ENCODE data around the gene CLRN1. TPM values are rescaled to one million over a fixed set of nuclear protein-coding genes. Genes with fewer than 3 reads are reported as not detected.

Gene CLRN1
- total RNA-seq, 1 donor from 2014 or later, result not detected

DNA sequence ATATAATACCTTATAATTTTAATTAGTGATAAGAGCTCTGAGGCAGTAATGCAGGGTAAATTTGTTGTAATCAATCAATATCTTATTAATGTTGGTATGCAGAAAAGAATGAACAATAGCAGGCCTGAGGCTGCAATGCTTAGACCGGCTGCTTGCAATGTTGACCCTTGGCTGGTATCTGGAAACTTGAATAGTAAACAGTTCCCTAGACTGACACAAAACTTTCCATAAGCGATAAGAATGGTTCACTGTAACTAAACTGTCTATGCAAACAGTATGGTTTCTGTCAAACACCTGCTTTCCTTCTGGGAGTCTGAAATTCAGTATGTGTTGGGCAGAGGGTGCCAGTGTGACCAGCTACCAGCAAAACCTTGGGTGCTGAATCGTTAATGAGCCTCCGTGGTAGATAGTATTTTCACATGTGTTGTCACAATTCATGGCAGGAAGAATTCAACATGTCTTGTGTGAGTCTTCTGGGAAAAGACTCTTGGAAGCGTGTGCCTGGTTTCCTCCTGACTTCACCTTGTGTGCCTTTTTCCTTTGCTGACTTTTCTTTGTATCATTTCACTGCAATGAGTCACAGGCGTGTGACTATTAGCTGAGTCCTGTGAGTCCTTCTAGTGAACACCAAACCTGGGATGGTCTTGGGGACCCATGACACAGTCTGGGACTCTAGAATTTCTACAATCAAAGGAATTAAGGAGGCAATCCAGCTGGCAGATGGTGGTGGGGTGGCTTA lies 30.7 kb upstream of the CLRN1 start:
- ATAC-seq, result no peak
- H3K27ac ChIP-seq, result no peak overlapping the region
- H3K27me3 ChIP-seq (ENCODE audit: low read depth), result no peaks in the 10 kb centered on the region
- TF ChIP-seq, protein P1, sequence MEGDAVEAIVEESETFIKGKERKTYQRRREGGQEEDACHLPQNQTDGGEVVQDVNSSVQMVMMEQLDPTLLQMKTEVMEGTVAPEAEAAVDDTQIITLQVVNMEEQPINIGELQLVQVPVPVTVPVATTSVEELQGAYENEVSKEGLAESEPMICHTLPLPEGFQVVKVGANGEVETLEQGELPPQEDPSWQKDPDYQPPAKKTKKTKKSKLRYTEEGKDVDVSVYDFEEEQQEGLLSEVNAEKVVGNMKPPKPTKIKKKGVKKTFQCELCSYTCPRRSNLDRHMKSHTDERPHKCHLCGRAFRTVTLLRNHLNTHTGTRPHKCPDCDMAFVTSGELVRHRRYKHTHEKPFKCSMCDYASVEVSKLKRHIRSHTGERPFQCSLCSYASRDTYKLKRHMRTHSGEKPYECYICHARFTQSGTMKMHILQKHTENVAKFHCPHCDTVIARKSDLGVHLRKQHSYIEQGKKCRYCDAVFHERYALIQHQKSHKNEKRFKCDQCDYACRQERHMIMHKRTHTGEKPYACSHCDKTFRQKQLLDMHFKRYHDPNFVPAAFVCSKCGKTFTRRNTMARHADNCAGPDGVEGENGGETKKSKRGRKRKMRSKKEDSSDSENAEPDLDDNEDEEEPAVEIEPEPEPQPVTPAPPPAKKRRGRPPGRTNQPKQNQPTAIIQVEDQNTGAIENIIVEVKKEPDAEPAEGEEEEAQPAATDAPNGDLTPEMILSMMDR (IDR thresholded peaks at IDR 0.05), result no peak
- intact Hi-C loops (cut with DNase I), result no loop called here
- DNase-seq, result no peak
- no peak overlapping the region for H3K4me3 ChIP-seq
- no peaks in the 10 kb centered on the region for H3K36me3 ChIP-seq
- H3K4me1 ChIP-seq, result no peaks in the 10 kb centered on the region
- no peaks in the 10 kb centered on the region for H3K9me3 ChIP-seq

DNA sequence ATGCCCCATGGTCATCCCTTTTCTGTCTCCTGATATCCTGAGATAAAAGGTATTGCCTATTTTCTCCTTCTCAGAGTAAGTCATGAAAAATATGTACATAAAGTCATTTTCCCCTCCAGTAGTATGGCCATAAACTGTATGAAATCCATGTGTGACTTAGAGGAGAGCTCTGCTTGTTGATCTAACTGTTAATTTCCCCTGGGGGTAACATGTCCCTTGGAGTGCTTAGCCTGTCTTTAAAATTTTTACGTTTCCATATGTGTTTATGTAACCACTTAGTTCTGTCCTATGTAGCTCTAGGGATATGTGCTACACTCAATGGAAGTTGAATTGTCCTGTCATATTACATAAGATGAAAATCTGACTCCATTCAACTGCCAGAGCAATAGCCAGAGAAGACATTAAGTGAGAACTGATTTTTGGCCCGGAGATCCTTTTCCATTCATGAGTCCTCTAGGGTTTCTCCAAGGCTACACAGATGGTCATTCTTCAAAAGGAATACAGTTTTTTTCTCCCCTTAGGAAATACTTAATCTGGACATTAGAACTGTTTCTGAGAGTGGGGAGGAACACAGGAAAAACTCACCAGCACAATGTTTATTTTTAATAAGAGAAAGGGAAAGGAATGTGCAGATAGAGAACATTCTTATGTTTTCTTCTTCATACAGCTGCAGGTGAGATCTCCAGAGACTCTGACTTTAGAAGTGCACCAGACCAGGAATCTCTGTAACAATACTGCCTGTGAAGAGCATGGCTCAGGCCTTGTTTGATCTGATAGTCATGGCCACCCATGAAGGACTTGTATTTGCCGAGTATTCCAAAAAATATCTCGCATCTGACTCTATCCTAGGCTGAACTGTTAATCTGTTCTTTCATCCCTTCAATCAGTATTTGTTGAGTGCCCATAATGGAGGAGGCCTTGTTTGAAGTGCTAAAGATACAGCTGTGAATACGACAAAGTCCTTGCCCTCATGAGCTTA lies 29.8 kb upstream of the CLRN1 start:
- TF ChIP-seq, protein P1 (IDR thresholded peaks at IDR 0.05), result no peak
- Histone ChIP-seq H3K36me3 (no peaks in the 10 kb centered on the region), H3K4me1 (no peaks in the 10 kb centered on the region), H3K4me3 (no peak overlapping the region), H3K27me3 (ENCODE audit: low read depth) (no peaks in the 10 kb centered on the region), H3K27ac (no peak overlapping the region), H3K9me3 (no peaks in the 10 kb centered on the region)
- intact Hi-C loops (cut with DNase I), result no loop called here
- DNase-seq, result no peak
- no peak for ATAC-seq

DNA sequence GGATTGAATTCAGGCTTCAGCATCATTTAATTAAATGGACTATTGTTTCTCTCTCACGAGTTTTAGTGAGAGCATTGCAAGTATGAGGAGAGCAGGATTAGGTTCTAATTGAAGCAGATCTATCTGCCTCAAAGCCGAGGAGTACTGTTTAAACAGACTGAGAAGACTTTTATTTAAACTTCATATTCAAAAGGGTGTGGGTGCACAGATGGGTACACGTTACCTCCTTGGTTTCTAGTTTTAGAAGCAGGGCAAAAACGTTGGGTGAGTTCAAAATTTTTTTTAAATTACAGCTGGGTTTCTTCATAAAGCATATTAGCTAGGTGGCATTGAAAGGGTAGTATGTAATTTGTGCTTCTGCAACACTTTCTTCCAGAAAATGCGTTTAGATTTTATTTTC lies 26.5 kb upstream of the CLRN1 start:
- no peak for DNase-seq
- intact Hi-C loops (cut with DNase I), result no loop called here

DNA sequence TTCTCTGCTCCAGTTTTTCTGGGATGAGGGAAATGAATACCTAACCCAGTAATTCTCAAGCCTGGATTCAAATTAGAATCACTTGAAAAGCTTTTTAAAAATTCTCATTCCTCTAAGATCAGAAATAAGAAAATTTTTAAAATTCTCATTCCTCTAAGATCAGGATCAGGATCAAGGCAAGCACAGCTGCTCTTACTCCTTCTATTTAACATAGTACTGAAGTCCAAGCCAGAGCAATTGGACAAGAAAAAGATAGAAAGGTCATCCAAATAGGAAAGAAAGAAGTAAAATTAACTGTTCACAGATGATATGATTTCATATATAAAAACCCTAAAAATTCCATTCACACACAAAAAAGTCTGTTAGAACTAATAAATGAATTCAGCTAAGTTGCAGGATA lies 24.2 kb upstream of the CLRN1 start:
- intact Hi-C loops (cut with DNase I), result no loop called here
- ATAC-seq, result no peak

More for the DNA sequence above, 26.5 kb upstream of the CLRN1 start:
- H3K4me3 ChIP-seq, result no peak overlapping the region
- no peak for ATAC-seq
- H3K9me3 ChIP-seq, result no peaks in the 10 kb centered on the region
- H3K36me3 ChIP-seq, result no peaks in the 10 kb centered on the region
- H3K27me3 ChIP-seq (ENCODE audit: low read depth), result no peaks in the 10 kb centered on the region
- no peak overlapping the region for H3K27ac ChIP-seq
- TF ChIP-seq, protein P1 (IDR thresholded peaks at IDR 0.05), result no peak
- no peaks in the 10 kb centered on the region for H3K4me1 ChIP-seq

DNA sequence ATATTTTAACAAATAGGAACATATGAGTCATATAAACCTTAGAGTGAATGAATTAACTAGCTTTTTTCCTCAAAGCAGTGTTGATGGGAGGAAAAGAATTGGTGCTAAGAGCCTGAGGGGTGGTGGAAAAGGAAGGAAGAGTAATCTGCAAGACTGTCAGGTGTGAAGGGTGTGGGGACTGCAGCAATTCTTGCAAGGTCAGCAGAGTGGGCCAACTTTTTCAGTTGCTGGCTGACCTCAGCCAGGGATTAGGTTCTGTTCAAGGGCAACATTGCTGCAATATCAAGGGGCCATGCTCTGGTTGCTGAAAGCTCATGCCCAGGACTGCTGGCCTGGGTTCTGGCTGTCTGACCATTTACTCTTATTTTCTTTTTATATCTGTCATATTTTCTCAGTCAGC lies 23.0 kb upstream of the CLRN1 start:
- Histone ChIP-seq H3K27me3 (ENCODE audit: low read depth) (no peaks in the 10 kb centered on the region), H3K4me1 (no peaks in the 10 kb centered on the region), H3K9me3 (no peaks in the 10 kb centered on the region), H3K27ac (no peak overlapping the region), H3K36me3 (no peaks in the 10 kb centered on the region), H3K4me3 (no peak overlapping the region)
- ATAC-seq (no peak), DNase-seq (no peak)
- intact Hi-C loops (cut with DNase I), result no loop called here
- TF ChIP-seq, protein P1 (IDR thresholded peaks at IDR 0.05), result no peak

More for the DNA sequence above, 24.2 kb upstream of the CLRN1 start:
- TF ChIP-seq, protein P1 (IDR thresholded peaks at IDR 0.05), result no peak
- Histone ChIP-seq H3K27me3 (ENCODE audit: low read depth) (no peaks in the 10 kb centered on the region), H3K27ac (no peak overlapping the region), H3K4me1 (no peaks in the 10 kb centered on the region), H3K36me3 (no peaks in the 10 kb centered on the region), H3K9me3 (no peaks in the 10 kb centered on the region), H3K4me3 (no peak overlapping the region)
- no peak for DNase-seq

Data from lower lobe of right lung (tissue), 2 donors.